Breast epithelium (tissue), 3 donors: ENCODE results near the gene C6orf120.

ENCODE experiments used
- POLR2A ChIP-seq: fragments of 450-650 bp; IDR thresholded peaks from one replicate; pipeline ENCODE4 v1.6.1; 2016; ENCODE audit warnings: antibody characterized with exemption, mild to moderate bottlenecking, moderate library complexity
- POLR2AphosphoS5 ChIP-seq, 3 donors: sonication (generic); formaldehyde crosslinking; IDR thresholded peaks; one replicate each; pipeline ENCODE4 v1.6.1; 2017; ENCODE audit warnings: antibody characterized with exemption in 3 of 3
- TF ChIP-seq, protein P1 (sequence below), 3 donors: fragments of 450-650 bp; IDR thresholded peaks; one replicate each; pipeline ENCODE4 v1.5.1; 2016 to 2017; ENCODE audit warnings: antibody characterized with exemption in 3 of 3, mild to moderate bottlenecking in 3 of 3, moderate library complexity in 3 of 3

GRCh38 chr6:169663468-169663867 lies 38.5 kb upstream of the C6orf120 start:
- TF ChIP-seq, protein P1, sequence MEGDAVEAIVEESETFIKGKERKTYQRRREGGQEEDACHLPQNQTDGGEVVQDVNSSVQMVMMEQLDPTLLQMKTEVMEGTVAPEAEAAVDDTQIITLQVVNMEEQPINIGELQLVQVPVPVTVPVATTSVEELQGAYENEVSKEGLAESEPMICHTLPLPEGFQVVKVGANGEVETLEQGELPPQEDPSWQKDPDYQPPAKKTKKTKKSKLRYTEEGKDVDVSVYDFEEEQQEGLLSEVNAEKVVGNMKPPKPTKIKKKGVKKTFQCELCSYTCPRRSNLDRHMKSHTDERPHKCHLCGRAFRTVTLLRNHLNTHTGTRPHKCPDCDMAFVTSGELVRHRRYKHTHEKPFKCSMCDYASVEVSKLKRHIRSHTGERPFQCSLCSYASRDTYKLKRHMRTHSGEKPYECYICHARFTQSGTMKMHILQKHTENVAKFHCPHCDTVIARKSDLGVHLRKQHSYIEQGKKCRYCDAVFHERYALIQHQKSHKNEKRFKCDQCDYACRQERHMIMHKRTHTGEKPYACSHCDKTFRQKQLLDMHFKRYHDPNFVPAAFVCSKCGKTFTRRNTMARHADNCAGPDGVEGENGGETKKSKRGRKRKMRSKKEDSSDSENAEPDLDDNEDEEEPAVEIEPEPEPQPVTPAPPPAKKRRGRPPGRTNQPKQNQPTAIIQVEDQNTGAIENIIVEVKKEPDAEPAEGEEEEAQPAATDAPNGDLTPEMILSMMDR (IDR thresholded peaks at IDR 0.05), result no peak
- TF ChIP-seq POLR2A, result no peak
- TF ChIP-seq POLR2AphosphoS5 (IDR thresholded peaks at IDR 0.05), result no peak
